ENCODE data around the gene KCNIP3.
A peak's percentile ranks its signal among the peaks of the same experiment; 100 is the strongest.

Gene KCNIP3

DNA sequence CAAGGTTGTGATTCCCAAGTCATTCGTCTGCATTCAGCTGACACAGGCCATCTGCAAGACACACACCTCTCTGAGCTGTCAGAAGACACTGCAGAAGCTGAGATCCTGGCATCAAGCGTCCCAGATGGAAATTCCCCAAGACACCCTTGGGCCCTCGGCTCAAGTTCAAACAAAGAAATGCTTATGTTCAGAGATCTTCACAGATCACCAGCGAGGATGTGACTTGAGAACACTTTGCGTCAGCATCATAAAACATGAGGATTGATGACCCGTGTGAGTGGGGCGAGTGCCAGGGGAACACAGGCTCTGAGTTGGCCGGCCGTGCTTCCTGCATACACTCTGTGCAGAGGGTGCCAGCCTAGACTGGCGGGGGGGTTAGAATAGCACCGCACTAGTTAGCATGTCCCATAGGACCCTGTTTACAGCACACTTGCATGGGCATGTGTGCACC lies 36.8 kb downstream of the KCNIP3 start (continued):
- TF ChIP-seq, protein P1, sequence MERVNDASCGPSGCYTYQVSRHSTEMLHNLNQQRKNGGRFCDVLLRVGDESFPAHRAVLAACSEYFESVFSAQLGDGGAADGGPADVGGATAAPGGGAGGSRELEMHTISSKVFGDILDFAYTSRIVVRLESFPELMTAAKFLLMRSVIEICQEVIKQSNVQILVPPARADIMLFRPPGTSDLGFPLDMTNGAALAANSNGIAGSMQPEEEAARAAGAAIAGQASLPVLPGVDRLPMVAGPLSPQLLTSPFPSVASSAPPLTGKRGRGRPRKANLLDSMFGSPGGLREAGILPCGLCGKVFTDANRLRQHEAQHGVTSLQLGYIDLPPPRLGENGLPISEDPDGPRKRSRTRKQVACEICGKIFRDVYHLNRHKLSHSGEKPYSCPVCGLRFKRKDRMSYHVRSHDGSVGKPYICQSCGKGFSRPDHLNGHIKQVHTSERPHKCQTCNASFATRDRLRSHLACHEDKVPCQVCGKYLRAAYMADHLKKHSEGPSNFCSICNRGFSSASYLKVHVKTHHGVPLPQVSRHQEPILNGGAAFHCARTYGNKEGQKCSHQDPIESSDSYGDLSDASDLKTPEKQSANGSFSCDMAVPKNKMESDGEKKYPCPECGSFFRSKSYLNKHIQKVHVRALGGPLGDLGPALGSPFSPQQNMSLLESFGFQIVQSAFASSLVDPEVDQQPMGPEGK (tag by site-specific recombination; IDR thresholded peaks at IDR 0.05): peak; percentile 71
- TF ChIP-seq ZNF791 (tag by site-specific recombination; IDR thresholded peaks at IDR 0.05): no peak
- TF ChIP-seq ZNF404 (tag by site-specific recombination; IDR thresholded peaks at IDR 0.05): no peak
- TF ChIP-seq, protein P2, sequence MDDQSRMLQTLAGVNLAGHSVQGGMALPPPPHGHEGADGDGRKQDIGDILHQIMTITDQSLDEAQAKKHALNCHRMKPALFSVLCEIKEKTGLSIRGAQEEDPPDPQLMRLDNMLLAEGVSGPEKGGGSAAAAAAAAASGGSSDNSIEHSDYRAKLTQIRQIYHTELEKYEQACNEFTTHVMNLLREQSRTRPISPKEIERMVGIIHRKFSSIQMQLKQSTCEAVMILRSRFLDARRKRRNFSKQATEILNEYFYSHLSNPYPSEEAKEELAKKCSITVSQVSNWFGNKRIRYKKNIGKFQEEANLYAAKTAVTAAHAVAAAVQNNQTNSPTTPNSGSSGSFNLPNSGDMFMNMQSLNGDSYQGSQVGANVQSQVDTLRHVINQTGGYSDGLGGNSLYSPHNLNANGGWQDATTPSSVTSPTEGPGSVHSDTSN (CRISPR knock-in tag; IDR thresholded peaks at IDR 0.05): no peak
- TF ChIP-seq, protein P3, sequence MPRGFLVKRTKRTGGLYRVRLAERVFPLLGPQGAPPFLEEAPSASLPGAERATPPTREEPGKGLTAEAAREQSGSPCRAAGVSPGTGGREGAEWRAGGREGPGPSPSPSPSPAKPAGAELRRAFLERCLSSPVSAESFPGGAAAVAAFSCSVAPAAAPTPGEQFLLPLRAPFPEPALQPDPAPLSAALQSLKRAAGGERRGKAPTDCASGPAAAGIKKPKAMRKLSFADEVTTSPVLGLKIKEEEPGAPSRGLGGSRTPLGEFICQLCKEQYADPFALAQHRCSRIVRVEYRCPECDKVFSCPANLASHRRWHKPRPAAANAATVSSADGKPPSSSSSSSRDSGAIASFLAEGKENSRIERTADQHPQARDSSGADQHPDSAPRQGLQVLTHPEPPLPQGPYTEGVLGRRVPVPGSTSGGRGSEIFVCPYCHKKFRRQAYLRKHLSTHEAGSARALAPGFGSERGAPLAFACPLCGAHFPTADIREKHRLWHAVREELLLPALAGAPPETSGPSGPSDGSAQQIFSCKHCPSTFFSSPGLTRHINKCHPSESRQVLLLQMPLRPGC (tag by site-specific recombination; IDR thresholded peaks at IDR 0.05): peak; percentile 70; the same call in 1 of the 2 replicates
- no peak for TF ChIP-seq KLF8 (tag by site-specific recombination; IDR thresholded peaks at IDR 0.05)
- peak; percentile 49; the same call in 1 of the 2 replicates for TF ChIP-seq ZNF558 (tag by site-specific recombination; IDR thresholded peaks at IDR 0.05)
- peak; percentile 82 for TF ChIP-seq ZNF335 (tag by site-specific recombination; conservative IDR thresholded peaks at IDR 0.05)
- TF ChIP-seq, protein P4, sequence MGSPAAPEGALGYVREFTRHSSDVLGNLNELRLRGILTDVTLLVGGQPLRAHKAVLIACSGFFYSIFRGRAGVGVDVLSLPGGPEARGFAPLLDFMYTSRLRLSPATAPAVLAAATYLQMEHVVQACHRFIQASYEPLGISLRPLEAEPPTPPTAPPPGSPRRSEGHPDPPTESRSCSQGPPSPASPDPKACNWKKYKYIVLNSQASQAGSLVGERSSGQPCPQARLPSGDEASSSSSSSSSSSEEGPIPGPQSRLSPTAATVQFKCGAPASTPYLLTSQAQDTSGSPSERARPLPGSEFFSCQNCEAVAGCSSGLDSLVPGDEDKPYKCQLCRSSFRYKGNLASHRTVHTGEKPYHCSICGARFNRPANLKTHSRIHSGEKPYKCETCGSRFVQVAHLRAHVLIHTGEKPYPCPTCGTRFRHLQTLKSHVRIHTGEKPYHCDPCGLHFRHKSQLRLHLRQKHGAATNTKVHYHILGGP (tag by site-specific recombination; IDR thresholded peaks at IDR 0.05): no peak
- TF ChIP-seq ZNF596 (tag by site-specific recombination; IDR thresholded peaks at IDR 0.05): no peak
- TF ChIP-seq, protein P5, sequence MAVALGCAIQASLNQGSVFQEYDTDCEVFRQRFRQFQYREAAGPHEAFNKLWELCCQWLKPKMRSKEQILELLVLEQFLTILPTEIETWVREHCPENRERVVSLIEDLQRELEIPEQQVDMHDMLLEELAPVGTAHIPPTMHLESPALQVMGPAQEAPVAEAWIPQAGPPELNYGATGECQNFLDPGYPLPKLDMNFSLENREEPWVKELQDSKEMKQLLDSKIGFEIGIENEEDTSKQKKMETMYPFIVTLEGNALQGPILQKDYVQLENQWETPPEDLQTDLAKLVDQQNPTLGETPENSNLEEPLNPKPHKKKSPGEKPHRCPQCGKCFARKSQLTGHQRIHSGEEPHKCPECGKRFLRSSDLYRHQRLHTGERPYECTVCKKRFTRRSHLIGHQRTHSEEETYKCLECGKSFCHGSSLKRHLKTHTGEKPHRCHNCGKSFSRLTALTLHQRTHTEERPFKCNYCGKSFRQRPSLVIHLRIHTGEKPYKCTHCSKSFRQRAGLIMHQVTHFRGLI (tag by site-specific recombination; IDR thresholded peaks at IDR 0.05): peak; percentile 70
- peak; percentile 80 for TF ChIP-seq SP7 (tag by site-specific recombination; IDR thresholded peaks at IDR 0.05)

DNA sequence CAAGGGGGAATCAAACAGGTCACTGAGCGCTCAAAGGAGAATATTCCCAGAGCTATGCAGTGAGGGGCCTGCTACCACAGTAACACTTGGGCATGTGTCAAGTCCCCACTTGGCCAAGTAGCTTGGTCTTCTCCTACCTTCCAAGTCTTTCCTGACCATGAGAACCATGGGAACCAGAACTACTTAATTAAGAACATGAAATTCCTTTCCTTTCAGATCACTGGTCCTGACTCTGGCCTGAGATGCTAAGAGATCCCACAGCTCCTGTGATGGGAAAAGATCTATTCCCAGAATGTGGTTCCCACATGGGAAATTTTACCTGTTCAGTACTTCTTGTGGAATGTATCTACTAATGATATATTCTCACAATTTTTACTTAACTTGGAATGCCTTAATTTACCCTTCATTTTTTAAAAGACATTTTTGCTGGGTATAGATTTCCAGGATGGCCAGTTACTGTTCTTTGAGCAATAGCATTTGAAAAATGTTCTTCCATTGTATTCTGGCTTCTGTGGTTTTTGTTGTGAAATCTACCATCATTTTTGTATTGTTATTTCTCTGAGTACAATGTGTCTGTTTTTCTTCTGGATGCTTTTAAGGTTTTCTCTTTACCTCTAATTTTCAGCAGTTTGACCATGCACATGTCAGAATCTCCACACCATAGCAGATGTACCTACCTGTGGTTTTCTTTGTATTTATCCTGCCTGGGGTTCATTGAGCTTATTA lies 37.9 kb downstream of the KCNIP3 start:
- CTCF ChIA-PET: interaction anchor here (1.0 to 3.6 kb wide), 3 partner anchors 10 to 104 kb away, joined by 3 to 34 read pairs (median 3); no protein-coding TSS in a partner anchor
- H3K9me3 ChIP-seq (ENCODE audit: control insufficient read depth, insufficient read depth, low read depth, low read length): no peaks in the 10 kb centered on the region
- no peak overlapping the region for H3K4me3 ChIP-seq (ENCODE audit: low read depth, low read length)
- TF ChIP-seq ZNF274 (IDR thresholded peaks at IDR 0.05; ENCODE audit: low read length) (no peak), ZNF274 (tag by site-specific recombination; IDR thresholded peaks at IDR 0.05; ENCODE audit: borderline replicate concordance) (no peak), ZNF292 (tag by site-specific recombination; IDR thresholded peaks at IDR 0.05; ENCODE audit: borderline replicate concordance, low read depth) (no peak), ZNF184 (tag by site-specific recombination; IDR thresholded peaks at IDR 0.05) (no peak), ZNF510 (tag by site-specific recombination; IDR thresholded peaks at IDR 0.05; ENCODE audit: insufficient replicate concordance) (no peak), KLF16 (tag by site-specific recombination; IDR thresholded peaks at IDR 0.05) (no peak), OVOL3 (tag by site-specific recombination; IDR thresholded peaks at IDR 0.05) (no peak), RBAK (tag by site-specific recombination; IDR thresholded peaks at IDR 0.05) (no peak), ZBTB17 (tag by site-specific recombination; IDR thresholded peaks at IDR 0.05) (no peak), ZBTB7A (tag by site-specific recombination; IDR thresholded peaks at IDR 0.05; ENCODE audit: low read depth) (no peak), KLF8 (tag by site-specific recombination; IDR thresholded peaks at IDR 0.05) (no peak), ZFP3 (tag by site-specific recombination; IDR thresholded peaks at IDR 0.05; ENCODE audit: low read depth) (no peak)
- POLR2A ChIA-PET: interaction anchor here (1.0 to 1.1 kb wide), 2 partner anchors 8 to 170 kb away, joined by 3 read pairs; partner anchors contain the start of gene ZNF2
- H3K4me1 ChIP-seq (ENCODE audit: control insufficient read depth, insufficient read depth, low read length): peaks cover 14% of the 10 kb centered on the region
- no peaks in the 10 kb centered on the region for H3K36me3 ChIP-seq (ENCODE audit: control insufficient read depth in 2 of 2, insufficient read depth in 1 of 2, low read length in 2 of 2)
- no peak overlapping the region for H3K27ac ChIP-seq (ENCODE audit: extremely low read depth, low read depth, low read length)
